GM19397 (cell line): ENCODE data around the gene PEX6.

Experiments used
- ATAC-seq: cut with Tn5 transposase; IDR thresholded peaks from one replicate; pipeline ENCODE4 v1.9.1; 2021; ENCODE audit warnings: mild to moderate bottlenecking, moderate library complexity; ENCODE audit not compliant: unreplicated experiment

PEX6 gene, protein sequence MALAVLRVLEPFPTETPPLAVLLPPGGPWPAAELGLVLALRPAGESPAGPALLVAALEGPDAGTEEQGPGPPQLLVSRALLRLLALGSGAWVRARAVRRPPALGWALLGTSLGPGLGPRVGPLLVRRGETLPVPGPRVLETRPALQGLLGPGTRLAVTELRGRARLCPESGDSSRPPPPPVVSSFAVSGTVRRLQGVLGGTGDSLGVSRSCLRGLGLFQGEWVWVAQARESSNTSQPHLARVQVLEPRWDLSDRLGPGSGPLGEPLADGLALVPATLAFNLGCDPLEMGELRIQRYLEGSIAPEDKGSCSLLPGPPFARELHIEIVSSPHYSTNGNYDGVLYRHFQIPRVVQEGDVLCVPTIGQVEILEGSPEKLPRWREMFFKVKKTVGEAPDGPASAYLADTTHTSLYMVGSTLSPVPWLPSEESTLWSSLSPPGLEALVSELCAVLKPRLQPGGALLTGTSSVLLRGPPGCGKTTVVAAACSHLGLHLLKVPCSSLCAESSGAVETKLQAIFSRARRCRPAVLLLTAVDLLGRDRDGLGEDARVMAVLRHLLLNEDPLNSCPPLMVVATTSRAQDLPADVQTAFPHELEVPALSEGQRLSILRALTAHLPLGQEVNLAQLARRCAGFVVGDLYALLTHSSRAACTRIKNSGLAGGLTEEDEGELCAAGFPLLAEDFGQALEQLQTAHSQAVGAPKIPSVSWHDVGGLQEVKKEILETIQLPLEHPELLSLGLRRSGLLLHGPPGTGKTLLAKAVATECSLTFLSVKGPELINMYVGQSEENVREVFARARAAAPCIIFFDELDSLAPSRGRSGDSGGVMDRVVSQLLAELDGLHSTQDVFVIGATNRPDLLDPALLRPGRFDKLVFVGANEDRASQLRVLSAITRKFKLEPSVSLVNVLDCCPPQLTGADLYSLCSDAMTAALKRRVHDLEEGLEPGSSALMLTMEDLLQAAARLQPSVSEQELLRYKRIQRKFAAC

DNA sequence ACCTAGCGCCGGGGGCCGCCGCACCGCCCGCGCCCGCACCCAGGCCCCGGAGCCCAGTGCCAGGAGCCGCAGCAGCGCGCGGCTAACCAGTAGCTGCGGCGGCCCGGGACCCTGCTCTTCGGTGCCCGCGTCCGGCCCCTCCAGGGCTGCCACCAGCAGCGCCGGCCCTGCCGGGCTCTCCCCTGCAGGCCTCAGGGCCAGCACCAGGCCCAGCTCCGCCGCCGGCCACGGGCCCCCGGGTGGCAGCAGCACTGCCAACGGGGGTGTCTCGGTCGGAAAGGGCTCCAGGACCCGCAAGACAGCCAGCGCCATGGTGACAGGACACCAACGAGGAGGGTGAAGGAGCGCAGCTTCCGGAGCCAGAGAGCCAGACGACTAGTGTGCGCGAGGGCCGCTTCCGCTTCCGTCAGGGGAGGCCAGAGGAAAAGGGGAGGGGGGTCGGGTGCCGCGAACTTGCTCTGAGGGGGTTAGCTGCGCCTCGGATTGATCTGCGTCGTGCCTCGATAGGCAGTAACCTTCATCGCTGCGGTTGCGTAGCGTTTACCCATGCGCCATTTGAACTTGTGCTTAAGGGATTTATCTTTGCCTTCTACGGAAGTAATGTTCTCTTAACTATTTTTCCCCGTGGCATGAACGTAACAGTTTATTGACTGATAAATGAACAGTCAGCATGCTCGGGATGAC lies at the start of gene PEX6:
TSS of gene PEX6 (minus strand) at position 343 of the 684 bp plus-strand sequence. CDS start at position 312, 31 bp downstream.
- peak; percentile 92 for ATAC-seq

DNA sequence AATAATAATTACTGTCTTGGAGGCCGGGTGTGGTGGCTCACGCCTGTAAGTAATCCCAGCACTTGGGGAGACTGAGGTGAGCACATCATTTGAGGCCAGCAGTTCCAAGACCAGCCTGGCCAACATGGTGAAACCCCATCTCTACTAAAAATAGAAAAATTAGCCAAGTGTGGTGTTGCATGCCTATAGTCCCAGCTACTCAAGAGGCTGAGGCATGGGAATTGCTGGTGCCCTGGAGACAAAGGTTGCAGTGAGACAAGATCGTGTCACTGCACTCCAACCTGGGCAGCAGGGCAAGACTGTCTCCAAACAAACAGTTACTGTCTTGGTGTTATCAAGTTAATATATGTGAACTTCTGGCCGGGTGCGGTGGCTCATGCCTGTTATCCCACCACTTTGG lies 47.4 kb upstream of the PEX6 start:
- no peak for ATAC-seq

DNA sequence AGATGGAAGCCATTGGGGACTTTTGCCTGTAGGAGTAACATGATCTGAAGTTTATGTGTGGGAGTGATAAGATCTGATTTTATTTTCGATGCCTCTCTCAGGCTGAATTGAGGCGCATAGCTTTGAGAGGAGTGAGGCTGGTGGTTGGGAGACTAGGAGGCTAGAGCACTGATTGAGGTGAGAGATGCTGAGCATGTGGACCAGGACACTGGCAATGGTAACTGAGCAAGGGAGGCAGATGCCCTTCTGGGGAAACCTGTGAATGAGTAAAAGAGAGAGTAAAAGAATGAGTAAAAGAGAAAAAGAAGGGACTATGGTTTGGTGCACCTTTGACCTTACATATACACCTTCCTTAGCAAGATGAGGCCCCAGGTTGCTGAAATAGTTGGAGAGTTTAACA lies 45.5 kb upstream of the PEX6 start:
- ATAC-seq, result no peak

DNA sequence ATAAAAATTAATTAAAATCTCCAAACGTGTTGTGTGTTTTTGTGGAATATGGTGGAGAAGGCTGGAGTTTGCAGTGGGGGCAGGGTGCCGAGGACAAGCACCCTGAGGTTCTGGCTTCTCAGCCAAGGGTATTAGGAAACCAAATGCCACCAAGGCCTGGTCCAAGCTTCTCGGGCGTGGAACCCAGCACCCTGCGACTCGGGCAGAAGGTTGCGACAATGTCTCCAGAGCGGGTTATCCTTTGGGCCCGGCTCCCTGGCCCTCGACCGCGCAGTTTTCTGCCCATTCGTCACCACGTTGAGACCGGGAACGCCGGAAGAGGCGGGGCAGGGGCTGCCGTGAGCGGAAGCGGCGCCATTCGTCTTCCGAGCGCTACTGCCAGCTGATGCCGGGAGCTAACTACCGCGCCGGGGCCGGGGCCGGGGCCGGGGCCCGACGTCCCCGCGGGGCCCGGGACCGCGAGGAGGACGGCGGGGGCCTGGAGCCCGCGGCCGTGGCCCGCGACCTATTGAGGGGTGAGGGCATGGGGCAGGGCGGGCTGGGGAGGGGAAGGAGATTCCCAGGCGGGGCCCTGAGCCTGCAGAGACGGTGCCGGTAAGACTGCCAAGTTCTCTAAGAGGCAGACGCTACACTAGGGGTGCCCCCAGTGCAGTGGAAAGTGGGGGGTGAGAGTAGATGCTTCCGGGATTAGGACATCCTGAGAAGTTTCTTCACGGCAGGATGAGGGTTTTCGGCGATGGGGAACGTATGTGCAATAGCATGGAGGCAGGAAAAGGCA lies 42.5 kb upstream of the PEX6 start, which contains the start of gene RRP36:
TSS of gene RRP36 (plus strand) at position 354 of the 778 bp plus-strand sequence. CDS start at position 386, 32 bp downstream.
- peak; percentile 78 for ATAC-seq

DNA sequence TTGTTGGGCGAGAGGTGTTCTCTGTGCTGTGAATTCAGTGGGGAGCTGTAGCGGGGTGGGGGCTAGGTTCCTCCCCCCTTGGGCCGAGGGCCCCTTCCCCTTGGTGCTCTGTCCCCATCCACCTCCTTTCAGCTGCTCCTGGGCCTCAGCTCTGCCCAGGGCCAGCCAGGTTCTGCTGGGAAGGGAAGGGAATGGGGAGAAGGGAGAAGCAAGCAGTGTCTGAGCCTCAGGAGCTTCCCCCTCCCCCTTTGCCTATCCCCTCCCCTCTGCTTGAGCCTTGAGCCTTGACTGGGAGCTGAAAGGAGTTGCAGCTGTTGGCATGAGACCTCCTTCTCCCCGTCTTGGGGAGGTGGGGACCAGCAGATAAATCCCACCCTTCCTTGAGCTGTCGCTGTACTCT lies 41.9 kb upstream of the PEX6 start:
- no peak for ATAC-seq

DNA sequence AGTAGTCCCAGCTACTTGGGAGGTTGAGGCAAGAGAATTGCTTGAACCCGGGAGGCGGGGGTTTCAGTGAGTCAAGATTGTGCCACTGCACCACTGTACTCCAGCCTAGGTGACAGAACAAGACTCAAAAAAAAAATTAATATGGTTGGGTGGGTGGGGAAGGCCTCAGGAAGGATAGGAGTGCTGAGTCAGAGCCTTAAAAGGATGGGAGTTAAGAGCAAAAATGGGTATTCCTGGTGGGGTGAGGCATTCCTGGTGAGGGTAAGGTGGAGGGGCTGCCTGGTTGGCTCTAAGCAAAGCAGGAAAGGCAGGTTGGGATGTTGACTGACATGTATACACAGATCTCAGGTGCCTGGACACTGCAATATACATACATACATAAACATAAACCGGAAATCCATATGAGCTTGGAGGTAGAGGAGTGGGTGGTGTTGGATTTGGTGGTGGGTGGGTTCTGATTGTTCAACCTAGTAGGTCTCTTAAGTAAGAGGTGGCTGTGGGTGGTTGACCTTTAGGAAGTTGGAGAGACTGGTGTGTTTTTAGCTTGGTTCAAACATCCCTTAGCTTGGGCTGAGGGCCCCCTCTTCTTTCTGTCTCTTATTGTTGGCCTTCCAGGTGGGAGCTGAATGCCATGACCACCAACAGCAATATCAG lies 41.2 kb upstream of the PEX6 start:
- ATAC-seq, result no peak

DNA sequence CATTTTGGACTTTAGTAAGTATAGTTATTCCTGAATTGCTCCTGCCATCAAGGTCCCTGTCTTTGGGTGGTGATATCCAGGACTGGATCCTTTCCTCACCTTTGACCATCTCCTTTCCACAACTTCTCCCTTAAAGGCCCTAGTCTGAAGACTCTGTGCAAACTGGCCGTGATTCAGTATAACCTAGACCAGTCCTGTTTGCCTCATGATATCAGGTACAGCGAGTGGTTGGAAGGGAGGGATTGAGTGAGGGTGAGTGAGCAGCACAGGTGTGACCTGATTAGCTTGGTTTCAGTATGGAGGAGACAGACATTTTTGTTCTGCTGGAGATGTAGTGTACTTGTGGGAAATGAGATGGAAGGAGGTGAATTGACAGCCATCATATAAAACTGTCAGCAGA lies 40.2 kb upstream of the PEX6 start:
- no peak for ATAC-seq

DNA sequence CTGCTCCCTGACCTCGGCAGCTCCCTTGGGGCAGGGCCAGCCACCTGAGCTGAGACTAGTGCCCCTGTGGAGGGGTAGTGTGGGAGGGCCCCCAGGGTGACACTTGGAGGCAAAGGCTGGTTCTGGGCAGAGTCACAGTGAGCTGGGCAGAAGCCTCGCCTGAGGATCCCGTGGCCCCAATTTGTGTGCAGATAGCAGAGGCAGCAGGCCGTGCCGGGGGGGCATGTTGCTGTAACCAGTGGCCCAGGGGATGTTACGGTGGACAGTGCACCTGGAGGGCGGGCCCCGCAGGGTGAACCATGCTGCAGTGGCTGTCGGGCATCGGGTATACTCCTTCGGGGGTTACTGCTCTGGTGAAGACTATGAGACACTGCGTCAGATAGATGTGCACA lies 38.0 kb upstream of the PEX6 start:
- ATAC-seq, result no peak

DNA sequence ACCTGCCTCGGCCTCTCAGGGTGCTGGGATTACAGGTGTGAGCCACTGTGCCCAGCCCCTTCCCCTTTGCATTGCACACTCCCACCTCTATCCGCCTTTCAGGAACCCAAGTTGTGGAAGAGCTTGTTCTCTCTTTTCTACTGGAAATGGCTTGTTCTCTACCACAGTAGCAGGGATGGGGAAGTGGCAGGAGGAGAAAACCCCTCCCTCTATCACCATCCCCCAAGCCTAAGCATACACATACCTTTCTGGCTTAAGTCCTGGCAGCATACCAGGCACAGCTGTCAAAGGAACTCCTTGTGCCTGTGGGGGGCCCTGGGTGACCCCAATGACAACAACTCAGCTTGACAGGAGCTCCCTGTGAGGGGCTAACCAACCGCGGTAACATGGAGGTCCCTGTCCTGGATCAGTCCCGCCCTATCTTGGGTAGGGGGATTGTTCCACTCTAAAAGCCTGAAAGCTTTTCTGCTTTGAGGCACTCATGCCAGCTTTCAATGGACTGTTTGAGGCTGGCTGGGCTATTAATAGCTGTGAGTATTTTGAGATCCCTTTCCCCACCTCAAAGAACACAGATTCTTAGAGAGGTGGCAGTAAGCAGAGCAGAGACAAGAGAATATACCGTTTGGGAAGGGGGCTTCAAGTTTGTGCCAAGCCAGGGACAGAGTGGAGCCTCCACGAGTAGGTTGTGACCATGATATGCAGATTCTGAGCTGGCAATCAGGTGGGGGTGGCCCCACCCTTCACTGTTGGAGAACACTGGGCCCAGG lies 37.4 kb upstream of the PEX6 start:
- ATAC-seq, result no peak

DNA sequence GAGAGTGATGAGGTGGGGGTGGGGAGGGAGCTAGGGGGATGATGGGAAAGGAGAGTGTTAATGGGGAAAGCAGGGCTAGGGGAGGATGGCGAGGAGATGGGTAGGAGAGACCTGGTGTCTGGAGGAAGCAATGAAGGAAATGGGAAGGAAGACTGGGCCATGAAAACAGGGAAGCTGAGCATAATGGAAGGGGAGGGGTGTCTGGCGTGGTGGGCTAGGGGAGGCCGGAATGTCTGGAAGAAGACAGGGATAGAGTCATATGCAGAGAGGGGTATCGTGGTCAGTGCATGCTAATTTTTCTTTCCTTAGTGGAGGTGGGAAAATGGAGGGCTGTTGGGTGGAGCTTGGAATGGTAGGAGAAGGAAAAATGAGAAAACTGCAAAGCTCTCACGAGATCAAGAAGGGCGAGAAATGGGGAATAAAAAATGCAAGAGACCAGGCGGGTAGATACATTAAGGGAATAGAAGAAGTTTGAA lies 35.5 kb upstream of the PEX6 start:
- ATAC-seq, result no peak

DNA sequence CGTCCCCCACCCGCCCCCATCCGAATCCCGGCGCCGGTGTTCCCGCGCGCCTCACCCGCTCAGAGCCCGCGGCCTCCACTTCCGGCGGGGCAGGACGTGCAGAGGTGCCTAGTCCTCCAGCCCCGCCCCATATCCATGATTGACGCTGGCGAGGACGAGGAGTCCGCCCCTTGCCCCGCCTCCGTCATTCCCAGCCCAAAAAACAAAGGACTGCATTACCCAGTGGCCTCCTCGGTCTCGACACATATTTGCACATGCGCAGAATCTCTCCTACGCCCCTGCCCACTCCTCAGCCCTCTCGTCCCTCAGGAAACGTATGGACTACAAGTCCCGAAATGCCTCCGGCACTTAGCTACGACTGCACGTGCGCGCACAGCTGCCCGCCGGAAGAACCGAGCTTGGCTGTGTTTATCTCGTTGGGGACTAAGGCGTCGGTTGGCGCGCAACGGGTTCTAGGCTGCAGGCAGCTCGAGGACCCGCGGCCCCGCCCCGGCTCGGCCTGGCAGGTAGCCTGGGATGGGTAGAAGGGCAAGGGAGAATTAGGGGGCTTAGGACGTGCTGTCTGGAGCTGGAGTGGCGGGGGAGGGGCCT lies 35.0 kb upstream of the PEX6 start, which contains the start of the genes KLHDC3 and MEA1:
TSS of gene KLHDC3 (plus strand) at position 407 of the 591 bp plus-strand sequence. CDS start 2,944 bp downstream, outside the sequence.
TSS of gene MEA1 (minus strand) at position 104 of the 591 bp plus-strand sequence. CDS start 133 bp downstream, outside the sequence.
- peak; percentile 90 for ATAC-seq

DNA sequence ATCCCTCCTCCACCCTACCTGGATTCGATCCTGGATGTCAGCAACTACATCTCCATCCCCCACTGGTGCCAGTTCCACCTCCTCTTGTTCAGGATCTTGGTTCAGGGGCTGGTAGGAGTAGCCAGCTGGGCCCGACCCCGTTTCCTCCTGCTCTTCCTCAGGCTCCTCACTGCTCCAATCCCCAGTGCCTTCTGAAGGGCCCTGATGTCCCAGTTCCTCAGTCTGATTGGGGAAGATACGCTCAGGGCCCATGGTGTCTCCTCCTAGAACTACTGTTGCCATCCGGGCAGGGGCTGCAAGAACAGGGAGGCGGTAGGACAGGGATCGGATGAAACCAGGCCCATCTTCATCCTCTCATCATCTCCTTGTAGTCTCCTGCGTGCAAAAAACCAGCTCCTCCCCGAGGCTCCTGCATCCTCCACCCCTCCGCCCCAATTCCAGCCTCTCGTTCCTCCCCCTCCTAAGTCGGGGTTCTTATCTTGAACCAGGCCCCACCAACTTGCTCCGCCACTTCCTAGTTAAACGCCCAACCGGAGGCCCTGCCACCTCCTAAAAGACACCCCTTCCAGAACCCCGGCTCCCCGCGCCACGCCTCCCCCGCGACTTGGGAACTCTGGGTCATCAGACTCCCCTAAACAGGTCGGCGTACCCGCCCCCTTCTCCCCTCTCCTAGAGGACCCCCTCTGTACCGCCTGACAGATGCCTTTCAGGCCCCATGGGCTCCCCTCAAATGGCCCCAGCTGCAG lies 34.3 kb upstream of the PEX6 start:
- peak; percentile 0 for ATAC-seq

DNA sequence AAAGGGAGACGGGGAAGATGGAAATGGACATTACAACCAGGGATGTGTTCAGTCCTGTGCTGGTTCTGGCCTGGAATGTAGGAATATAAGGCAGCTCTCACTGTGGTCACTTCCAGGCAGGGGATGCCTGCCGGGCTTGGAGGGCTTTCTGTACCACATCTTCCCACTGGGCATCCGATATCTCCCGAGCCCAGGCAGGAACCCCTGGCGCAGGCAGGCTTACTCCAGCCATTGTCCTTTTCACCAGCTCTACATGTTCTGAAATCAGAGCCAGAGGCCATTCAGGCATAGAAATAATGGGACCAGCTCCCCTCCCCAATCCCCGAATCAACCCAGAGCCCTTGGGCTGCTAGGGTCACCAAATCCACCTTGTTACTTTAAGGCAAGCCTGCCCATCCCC lies 33.4 kb upstream of the PEX6 start:
- ATAC-seq, result no peak

DNA sequence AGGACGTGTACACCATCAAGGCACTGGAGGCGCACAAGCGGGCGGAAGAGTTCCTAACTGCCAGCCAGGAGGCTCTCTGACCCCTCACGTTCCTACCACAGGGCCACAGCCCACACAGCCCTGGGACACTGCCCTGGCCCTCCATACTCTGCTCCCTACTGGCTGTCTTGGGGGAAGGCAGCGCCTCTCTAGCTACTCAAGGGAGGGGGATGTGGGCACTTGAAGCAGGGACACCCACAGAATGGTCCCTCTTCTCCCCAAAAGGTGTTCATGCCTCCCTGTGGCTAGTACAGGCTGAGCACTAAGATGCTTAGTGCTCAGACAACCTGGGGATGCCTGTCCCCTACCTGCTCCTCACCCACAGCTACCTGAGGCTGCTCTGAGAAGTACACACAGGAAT lies 32.2 kb upstream of the PEX6 start:
- ATAC-seq, result no peak

DNA sequence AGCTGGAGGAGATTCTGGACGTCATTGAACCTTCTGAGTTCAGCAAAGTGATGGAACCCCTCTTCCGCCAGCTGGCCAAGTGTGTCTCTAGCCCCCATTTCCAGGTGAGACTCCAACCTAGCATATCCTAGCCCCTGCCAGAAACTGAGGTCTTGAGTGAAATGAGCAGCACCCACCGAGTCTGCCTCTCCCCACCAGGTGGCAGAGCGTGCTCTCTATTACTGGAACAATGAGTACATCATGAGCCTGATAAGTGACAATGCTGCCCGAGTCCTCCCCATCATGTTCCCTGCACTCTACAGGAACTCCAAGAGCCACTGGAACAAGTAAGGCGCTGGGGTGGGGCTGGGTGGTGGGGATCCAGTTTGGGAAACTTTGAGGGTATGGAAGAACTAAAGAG lies 30.1 kb upstream of the PEX6 start:
- ATAC-seq, result no peak

DNA sequence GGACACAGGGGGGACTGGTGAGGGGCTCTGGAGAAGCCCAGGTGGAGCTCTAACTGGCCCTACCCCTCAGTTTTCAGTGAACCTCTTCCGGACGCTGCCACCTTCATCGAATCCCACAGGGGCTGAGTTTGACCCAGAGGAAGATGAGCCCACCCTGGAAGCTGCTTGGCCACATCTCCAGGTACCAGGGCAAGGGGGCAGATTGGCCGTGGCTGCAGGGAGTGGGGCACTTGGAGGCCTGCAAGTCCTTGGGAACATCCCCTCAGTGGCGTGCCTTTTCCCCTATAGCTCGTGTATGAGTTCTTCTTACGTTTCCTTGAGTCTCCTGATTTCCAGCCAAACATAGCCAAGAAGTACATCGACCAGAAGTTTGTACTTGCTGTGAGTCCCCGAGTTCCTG lies 28.1 kb upstream of the PEX6 start:
- no peak for ATAC-seq

DNA sequence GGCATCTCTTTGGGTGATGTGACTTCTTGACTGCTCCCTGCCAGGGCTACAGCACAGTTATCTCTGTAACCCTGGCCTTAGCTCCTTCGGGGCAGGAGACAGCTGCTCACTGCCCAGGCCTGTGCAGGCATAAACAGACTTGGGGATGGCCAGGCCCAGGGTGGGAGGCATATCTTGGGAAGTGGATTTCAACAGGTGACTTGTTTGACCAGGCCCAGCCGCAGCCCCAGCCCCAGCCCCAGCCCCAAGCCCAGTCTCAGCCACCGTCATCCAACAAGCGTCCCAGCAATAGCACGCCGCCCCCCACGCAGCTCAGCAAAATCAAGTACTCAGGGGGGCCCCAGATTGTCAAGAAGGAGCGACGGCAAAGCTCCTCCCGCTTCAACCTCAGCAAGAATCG lies 27.3 kb upstream of the PEX6 start:
- no peak for ATAC-seq

DNA sequence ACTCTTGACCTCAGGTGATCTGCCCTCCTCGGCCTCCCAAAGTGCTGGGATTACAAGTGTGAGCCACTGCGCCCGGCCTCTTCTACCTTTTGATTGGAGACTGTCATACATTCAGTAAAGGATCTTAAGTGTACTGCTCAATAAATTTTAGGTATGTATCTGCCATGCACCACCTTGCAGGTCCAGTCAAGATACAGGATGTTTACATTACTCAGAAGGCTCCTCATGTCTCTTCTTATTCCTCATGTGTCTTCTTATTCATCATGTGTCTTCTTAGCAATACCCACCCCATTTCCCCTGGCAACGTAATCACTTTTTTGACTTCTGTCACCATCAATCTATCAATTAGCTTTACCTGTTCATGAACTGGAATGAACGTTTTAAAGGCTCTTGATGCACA lies 26.9 kb upstream of the PEX6 start:
- ATAC-seq, result no peak
